Cardiac muscle cell (in vitro differentiated cells and primary cell): ENCODE results near the gene ABI3BP. TPM values are rescaled to one million over a fixed set of nuclear protein-coding genes. Genes with fewer than 3 reads are reported as not detected.
A peak's percentile ranks its signal among the peaks of the same experiment; 100 is the strongest.

Experiments
- DNase-seq, 2 donors: peaks; one replicate each; pipeline versions ENCODE4 v3.0.0 to v3.0.0-alpha.2; 2010 to 2017; ENCODE audit warnings: low read depth in 1 of 2, low spot score in 1 of 2
- H3K27ac ChIP-seq: fragments of 200-600 bp; sonication (generic); 2 replicates; pipeline ENCODE4 v1.5.1; 2016
- H3K27me3 ChIP-seq: fragments of 200-600 bp; sonication (generic); 2 replicates; pipeline ENCODE4 v1.6.0; 2016; ENCODE audit warnings: control low read depth
- H3K36me3 ChIP-seq: fragments of 200-600 bp; sonication (generic); 2 replicates; pipeline ENCODE4 v1.5.1; 2016; ENCODE audit warnings: control low read depth
- H3K4me1 ChIP-seq: fragments of 200-600 bp; sonication (generic); 2 replicates; pipeline ENCODE4 v1.8.1; 2017; ENCODE audit warnings: low read depth, mild to moderate bottlenecking, mixed run types
- H3K4me3 ChIP-seq: fragments of 200-600 bp; sonication (generic); 2 replicates; pipeline ENCODE4 v1.5.1; 2016; ENCODE audit warnings: mild to moderate bottlenecking
- H3K9me3 ChIP-seq: fragments of 200-600 bp; sonication (generic); 2 replicates; pipeline ENCODE4 v1.5.1; 2017; ENCODE audit warnings: low read depth, mild to moderate bottlenecking, control low read depth
- polyA plus RNA-seq: library from polyadenylated mRNA; unstranded; fragments of >200 nt; fragmentation: Nextera tagmentation; extraction: Ambion mirVana; gene quantifications from 2 replicates; pipeline ENCODE4 v1.2.1, GENCODE V29; 2016
- total RNA-seq: library from RNA; depleted of rRNA; stranded (reverse); fragments of >200 nt; gene quantifications from 2 replicates; pipeline ENCODE4 v1.2.3, GENCODE V29; 2016
- TF ChIP-seq, protein P1 (sequence below): IDR thresholded peaks from 2 replicates; pipeline ENCODE4 v1.5.1; 2012; ENCODE audit warnings: low read depth, mild to moderate bottlenecking, low read length

Gene ABI3BP
- total and polyA plus RNA-seq, 2 experiments from 2014 or later: 0.54 to 0.92 TPM

- TF ChIP-seq, protein P1, sequence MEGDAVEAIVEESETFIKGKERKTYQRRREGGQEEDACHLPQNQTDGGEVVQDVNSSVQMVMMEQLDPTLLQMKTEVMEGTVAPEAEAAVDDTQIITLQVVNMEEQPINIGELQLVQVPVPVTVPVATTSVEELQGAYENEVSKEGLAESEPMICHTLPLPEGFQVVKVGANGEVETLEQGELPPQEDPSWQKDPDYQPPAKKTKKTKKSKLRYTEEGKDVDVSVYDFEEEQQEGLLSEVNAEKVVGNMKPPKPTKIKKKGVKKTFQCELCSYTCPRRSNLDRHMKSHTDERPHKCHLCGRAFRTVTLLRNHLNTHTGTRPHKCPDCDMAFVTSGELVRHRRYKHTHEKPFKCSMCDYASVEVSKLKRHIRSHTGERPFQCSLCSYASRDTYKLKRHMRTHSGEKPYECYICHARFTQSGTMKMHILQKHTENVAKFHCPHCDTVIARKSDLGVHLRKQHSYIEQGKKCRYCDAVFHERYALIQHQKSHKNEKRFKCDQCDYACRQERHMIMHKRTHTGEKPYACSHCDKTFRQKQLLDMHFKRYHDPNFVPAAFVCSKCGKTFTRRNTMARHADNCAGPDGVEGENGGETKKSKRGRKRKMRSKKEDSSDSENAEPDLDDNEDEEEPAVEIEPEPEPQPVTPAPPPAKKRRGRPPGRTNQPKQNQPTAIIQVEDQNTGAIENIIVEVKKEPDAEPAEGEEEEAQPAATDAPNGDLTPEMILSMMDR: no peak
Measured at GRCh38 chr3:100702082-100702979, 290.9 kb downstream of the ABI3BP start.

GRCh38 chr3:100700708-100701107, 292.5 kb downstream of the ABI3BP start:
- peak overlapping the region; percentile 93 for H3K27ac ChIP-seq
- no peak overlapping the region for H3K4me3 ChIP-seq
- no peak for DNase-seq
- no peaks in the 10 kb centered on the region for H3K9me3 ChIP-seq
- no peaks in the 10 kb centered on the region for H3K36me3 ChIP-seq
- TF ChIP-seq, protein P1: no peak
- no peaks in the 10 kb centered on the region for H3K27me3 ChIP-seq
- H3K4me1 ChIP-seq: peaks cover 40% of the 10 kb centered on the region

More at GRCh38 chr3:100702082-100702979, 290.9 kb downstream of the ABI3BP start:
- H3K9me3 ChIP-seq: no peaks in the 10 kb centered on the region
- no peak for DNase-seq
- no peak overlapping the region for H3K4me3 ChIP-seq
- no peak overlapping the region for H3K27ac ChIP-seq
- H3K27me3 ChIP-seq: no peaks in the 10 kb centered on the region
- H3K4me1 ChIP-seq: peaks cover 44% of the 10 kb centered on the region
- no peaks in the 10 kb centered on the region for H3K36me3 ChIP-seq
